Measurements from ENCODE around the gene KIF22.

DNA sequence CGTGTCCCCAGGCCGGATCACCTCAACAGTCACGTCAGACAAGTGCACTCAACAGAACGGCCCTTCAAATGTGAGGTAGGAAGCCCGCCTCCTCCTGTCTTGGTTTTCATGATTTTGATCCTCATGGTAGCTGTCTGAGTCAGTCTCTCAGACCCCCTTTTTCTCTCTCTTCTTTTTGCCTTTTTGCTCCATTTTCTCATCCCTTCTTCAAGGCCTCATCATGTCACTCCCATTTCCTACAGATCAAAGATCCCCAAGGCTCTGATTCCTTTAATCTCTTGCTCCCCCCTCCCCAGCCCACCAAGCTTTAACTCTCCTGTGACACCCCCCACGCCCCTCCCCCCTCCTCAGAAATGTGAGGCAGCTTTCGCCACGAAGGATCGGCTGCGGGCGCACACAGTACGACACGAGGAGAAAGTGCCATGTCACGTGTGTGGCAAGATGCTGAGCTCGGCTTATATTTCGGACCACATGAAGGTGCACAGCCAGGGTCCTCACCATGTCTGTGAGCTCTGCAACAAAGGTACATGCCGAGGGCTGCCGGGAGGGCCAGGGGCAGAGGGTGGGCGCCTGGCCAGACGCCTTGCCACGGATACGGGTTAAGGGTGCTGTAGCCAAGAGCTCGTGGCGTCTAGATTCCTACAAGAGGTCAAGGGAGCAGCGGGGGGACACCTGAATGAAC lies 17.8 kb downstream of the KIF22 start:
- TF ChIP-seq, protein P1, sequence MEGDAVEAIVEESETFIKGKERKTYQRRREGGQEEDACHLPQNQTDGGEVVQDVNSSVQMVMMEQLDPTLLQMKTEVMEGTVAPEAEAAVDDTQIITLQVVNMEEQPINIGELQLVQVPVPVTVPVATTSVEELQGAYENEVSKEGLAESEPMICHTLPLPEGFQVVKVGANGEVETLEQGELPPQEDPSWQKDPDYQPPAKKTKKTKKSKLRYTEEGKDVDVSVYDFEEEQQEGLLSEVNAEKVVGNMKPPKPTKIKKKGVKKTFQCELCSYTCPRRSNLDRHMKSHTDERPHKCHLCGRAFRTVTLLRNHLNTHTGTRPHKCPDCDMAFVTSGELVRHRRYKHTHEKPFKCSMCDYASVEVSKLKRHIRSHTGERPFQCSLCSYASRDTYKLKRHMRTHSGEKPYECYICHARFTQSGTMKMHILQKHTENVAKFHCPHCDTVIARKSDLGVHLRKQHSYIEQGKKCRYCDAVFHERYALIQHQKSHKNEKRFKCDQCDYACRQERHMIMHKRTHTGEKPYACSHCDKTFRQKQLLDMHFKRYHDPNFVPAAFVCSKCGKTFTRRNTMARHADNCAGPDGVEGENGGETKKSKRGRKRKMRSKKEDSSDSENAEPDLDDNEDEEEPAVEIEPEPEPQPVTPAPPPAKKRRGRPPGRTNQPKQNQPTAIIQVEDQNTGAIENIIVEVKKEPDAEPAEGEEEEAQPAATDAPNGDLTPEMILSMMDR (IDR thresholded peaks at IDR 0.05) = no peak
- TF ChIP-seq POLR2A (IDR thresholded peaks at IDR 0.05) (no peak), EP300 (IDR thresholded peaks at IDR 0.05) (no peak)
